ENCODE measurements around the gene XPA. TPM values are rescaled to one million over a fixed set of nuclear protein-coding genes. Genes with fewer than 3 reads are reported as not detected.

Gene XPA
- total and polyA plus RNA-seq, 8 donors, result 9.2 to 36.1 (median 31.8) TPM

DNA sequence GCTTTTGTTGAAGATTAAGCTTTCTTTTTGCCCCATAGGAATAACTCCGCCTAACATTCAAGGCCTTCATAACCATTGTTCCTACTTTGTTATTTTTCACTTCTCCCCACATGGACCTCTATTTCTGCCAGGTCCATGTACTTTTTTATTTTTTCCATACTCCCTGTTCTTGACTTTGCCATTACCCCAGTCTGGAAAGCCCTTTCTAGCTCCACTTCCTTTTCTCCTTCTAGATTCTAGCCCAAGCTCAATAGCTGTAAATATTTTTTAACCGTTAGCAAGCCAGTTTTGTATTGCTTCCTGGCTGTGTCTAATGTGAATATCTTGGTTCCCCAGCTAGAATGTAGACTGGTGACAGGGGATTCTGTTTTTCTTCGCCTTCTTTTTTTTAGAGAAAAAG lies 37.4 kb downstream of the XPA start:
- no peak overlapping the region for H3K4me3 ChIP-seq
- H3K27ac ChIP-seq, result peak overlapping the region in 1 of 2 donors; percentile 48
- ATAC-seq, result no peak
- H3K27me3 ChIP-seq, result no peaks in the 10 kb centered on the region
- no peak for DNase-seq
- intact Hi-C loops (cut with DNase I), result no loop called here
- H3K36me3 ChIP-seq, result peaks cover 2 to 98% of the 10 kb centered on the region in 2 donors
- TF ChIP-seq CTCF (IDR thresholded peaks at IDR 0.05), result no peak
- peaks cover 0 to 7% of the 10 kb centered on the region in 2 donors for H3K4me1 ChIP-seq
- H3K9me3 ChIP-seq, result no peaks in the 10 kb centered on the region

DNA sequence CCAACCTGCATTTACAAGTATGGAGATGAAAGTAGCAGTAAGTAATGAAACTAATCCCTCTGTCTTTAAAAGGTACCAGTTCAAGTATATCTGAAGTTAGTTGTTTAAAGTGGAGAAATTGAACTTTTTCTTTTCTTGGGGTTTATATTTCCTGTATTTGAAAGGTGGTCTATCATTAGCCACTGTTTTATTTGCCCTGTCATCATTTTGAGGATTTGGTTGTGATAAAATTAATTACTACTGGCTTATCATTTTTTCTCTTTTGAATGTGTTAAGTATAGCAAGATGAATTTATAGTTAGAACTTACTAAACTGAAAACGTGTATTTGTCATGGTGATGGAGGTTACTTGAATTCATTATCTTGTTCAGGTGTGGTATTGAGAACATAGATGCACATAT lies 38.4 kb downstream of the XPA start:
- intact Hi-C loops (cut with DNase I), result no loop called here
- Histone ChIP-seq H3K27me3 (no peaks in the 10 kb centered on the region), H3K9me3 (no peaks in the 10 kb centered on the region), H3K4me3 (no peak overlapping the region), H3K36me3 (peaks cover 2 to 98% of the 10 kb centered on the region in 2 donors), H3K4me1 (peaks cover 0 to 7% of the 10 kb centered on the region in 2 donors), H3K27ac (no peak overlapping the region)
- ATAC-seq (no peak), DNase-seq (no peak)
- TF ChIP-seq CTCF (IDR thresholded peaks at IDR 0.05), result no peak

- no peak for ATAC-seq
- Histone ChIP-seq H3K27me3 (no peaks in the 10 kb centered on the region), H3K27ac (no peak overlapping the region), H3K36me3 (peaks cover 0 to 95% of the 10 kb centered on the region in 2 donors), H3K4me1 (peaks cover 0 to 6% of the 10 kb centered on the region in 2 donors), H3K4me3 (no peak overlapping the region), H3K9me3 (no peaks in the 10 kb centered on the region)
- DNase-seq, result no peak
- no peak for TF ChIP-seq CTCF (IDR thresholded peaks at IDR 0.05)
- intact Hi-C loops (cut with DNase I), result no loop called here
These were observed 45.5 kb downstream of the XPA start for GRCh38 chr9:97651646-97652045.

DNA sequence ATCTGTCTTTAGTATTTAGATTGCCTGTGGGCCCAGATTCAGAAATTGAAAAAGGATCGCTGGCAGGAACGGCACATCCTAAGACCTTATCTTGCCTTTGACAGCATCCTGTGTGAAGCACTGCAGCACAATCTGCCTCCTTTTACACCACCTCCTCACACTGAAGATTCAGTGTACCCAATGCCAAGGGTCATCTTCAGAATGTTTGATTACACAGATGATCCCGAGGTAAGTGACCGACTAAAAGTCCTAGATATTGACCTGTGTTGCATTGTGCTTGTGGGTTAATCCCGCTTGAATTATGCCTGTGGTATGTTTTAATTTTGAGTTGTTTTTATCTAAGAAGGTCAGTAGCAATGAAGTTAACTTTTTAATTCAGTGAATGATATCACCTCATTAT lies 49.1 kb downstream of the XPA start:
- Histone ChIP-seq H3K9me3 (no peaks in the 10 kb centered on the region), H3K36me3 (peaks cover 0 to 94% of the 10 kb centered on the region in 2 donors), H3K27me3 (no peaks in the 10 kb centered on the region), H3K4me1 (peaks cover 0 to 6% of the 10 kb centered on the region in 2 donors), H3K27ac (no peak overlapping the region), H3K4me3 (no peak overlapping the region)
- intact Hi-C loops (cut with DNase I), result no loop called here
- no peak for TF ChIP-seq CTCF (IDR thresholded peaks at IDR 0.05)
- no peak for DNase-seq
- ATAC-seq, result no peak

DNA sequence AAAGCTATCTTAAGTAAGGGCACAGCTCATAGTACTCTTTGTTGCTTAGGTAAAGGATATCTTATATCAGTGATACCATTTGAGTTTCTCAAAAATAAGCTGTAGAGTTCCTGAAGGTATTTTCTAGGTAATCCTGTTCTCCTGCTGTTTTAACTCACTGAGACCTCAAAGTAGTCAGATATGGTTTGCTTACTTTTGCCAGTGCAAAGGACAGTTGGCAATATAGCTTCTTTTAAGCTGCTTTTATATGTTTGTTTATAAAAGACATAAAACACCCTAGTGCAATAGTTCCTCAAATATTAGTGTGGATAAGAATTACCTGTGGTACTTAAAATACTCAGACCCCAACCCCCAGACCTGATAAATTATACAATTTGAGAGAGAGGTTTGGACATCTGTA lies 51.4 kb downstream of the XPA start:
- no peak overlapping the region for H3K27ac ChIP-seq
- H3K4me1 ChIP-seq, result no peaks in the 10 kb centered on the region
- H3K4me3 ChIP-seq, result no peak overlapping the region
- TF ChIP-seq CTCF (IDR thresholded peaks at IDR 0.05), result no peak
- H3K27me3 ChIP-seq, result no peaks in the 10 kb centered on the region
- H3K36me3 ChIP-seq, result peaks cover 0 to 90% of the 10 kb centered on the region in 2 donors
- intact Hi-C loops (cut with DNase I), result no loop called here
- ATAC-seq, result no peak
- H3K9me3 ChIP-seq, result no peaks in the 10 kb centered on the region
- DNase-seq, result no peak

Data from left lung (tissue), 10 donors.